HG03342 (cell line): Measurements from ENCODE around the gene CARD11.

Source experiments
- ATAC-seq: cut with Tn5 transposase; IDR thresholded peaks from one replicate; pipeline ENCODE4 v1.9.1; 2021; ENCODE audit warnings: mild to moderate bottlenecking, moderate library complexity; ENCODE audit not compliant: unreplicated experiment

The CARD11 gene

DNA sequence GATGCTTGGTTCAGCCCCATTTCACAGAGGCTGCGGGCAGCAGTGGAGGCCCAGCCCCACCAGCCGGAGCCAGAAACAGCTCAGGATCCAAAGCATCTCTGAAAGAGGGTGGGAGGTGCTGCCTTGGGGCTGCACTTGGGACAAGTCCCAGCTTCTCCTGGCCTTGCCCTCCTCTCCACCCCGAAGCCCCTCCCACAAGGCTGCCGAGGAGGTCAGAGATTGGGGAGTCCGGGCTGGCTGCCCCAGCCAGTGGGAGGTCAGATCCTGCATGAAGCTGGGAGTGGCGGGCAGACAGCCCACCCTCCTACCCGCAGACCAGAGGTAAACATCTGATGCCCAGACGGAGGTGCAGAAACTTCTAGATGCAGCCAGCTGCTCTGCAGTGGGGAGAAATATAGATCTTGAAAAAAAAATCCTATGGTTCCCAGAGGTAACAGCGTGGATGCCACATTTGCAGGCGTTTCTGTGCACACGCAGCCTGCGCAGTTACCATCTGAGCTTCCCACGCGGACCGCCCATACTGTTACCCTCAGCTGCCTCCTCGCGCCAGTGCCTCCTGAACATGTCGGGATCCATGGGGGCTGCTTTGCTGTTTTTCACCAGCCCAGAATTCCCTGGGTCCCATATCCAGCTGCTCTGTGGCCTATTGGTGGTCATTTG lies 162.7 kb downstream of the CARD11 start:
- ATAC-seq, result no peak

DNA sequence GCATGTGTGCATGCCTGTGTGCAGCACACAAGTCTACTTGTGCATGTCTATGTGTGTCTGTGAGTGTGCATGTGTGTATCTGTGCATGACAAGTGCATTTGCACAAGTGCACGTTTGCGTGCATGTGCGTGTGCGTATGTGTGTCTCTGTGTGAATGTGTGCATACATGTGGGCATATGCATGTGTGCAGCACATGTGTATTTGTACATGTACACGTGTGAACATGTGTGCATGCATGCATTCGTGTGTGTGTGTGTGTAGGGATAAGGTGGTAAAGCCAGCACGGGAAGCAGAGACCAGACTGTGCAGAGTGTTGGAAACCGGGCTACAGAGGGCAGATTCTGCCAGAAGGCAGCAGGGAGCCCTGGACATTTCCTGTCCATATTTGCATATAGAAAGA lies 163.6 kb downstream of the CARD11 start:
- no peak for ATAC-seq

DNA sequence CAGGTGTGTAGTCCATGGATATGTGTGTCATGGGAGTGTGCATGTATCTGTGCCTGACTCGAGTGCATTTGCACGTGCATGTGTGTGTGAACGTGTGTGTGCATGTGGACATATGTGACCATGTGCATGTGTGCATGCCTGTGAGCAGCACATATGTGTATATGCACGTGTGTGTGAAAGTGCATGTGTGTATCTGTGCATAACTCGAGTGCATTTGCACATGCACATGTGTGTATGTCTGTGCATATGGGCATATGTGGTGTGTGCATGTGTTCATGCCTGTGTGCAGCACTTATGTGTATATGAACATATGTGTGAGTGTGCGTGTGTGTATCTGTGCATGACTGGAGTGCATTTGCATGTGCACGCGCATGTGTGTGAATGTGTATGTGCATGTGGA lies 164.3 kb downstream of the CARD11 start:
- ATAC-seq, result no peak

DNA sequence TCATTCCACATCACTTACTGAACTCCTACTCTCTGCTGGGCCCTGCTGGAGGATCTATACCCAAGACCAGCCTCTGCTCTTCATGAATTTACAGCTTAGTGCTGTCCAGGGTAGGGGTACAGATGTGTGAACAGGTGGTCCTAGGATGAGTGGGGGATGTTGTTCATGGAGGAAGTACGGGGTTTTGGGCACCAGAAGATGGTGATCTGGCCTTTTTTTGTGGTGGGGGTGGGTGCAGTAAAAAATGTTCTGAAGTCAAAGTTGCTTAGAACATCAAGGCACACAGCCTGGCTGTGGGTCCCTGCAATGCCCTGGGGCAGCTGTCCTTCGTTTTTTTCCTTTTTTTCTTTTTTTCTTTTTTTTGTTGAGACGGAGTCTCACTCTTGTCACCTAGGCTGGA lies 165.4 kb downstream of the CARD11 start:
- no peak for ATAC-seq

GRCh38 chr7:2876031-2876731 lies 167.5 kb downstream of the CARD11 start:
- ATAC-seq, result no peak

DNA sequence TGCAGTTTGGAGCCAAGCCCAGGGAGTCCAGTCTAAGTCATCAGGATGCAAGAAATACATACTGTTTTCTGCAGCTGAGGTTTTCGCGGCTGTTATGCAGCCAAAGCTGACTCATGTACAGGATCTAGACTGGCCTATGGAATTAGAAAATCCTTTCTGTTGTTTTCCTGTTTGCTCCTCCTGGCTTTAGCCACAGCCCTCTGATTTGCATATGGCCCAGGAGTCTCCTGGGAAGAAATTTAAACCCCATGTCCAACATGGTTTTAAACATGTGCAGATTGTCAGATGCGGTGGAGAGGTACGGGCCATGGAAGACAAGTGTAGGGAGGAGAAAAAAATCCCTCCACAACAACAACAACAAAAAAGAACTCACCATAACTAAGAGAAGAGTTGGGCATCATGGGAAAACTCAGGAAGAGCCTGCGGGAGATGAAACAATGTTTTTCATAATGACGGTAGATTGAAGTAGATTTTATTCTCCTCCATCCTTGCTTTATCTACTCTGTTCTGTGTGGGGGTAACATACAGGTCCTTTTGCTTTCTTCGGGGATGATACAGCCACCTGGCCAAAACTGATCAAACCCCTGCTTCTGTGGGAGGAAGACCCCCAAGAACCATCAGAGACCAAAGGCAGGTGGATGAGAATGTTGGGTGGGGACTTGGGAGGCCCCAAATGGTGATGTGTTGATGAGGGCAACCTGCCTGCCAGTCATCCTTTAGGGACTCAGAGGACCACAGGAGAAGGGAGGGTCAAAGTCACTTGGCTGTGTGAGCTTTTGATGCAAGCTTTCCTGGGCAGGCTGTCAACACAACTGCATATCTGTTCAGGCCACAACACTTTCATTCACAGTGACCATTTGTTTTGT lies 169.7 kb downstream of the CARD11 start:
- ATAC-seq, result no peak

- no peak for ATAC-seq
These were observed 170.5 kb downstream of the CARD11 start for GRCh38 chr7:2873146-2873545.

DNA sequence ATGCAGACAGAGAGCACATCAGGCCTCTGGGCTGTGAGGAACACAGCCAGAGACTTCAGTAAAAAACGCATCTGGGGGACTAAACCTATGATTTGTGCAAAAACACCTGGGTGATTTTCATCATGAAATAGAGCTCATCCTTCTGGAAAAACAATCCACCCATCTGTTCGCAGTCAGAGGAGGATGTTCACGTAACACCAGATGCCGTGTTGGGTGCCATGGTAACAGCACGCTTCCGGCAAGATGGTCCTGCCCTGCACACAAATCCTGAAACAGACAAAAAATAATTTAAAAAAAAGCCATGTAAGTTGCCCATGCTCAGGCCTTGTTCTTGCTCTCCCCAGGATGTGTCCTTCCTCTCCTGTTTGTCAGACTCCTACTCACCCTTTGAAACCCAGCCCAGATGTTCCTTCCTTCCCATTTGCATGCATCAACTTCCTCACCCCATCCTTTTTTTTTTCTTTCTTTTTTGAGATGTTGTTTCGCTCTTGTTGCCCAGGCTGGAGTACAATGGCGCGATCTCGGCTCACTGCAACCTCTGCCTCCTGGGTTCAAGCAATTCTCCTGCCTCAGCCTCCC lies 171.3 kb downstream of the CARD11 start:
- ATAC-seq, result no peak

DNA sequence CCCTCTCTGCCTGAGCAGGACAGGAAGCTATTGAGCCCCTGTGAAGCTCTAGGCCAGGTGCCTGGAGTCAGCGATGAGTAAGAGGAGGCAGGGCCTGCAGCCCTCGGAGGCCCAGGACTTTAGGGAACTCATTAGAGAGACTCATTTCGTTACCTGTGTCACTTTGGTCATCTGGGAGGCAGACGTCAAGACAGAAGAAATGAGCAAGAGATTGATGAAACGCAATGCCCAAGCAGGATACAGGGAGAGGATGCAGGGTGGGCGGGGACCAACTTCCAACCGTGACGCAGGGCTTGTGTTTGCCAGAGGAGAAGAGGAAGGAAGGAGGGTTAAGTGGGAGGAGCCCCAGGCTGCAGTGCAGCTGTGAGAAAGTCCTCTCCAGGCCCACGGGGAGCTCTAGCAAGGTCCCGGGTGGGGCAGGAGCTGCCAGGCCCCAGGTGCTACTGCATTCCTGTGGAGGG lies 173.2 kb downstream of the CARD11 start:
- peak; percentile 57 for ATAC-seq

- ATAC-seq, result no peak
These were observed 173.7 kb downstream of the CARD11 start for GRCh38 chr7:2869981-2870380.

DNA sequence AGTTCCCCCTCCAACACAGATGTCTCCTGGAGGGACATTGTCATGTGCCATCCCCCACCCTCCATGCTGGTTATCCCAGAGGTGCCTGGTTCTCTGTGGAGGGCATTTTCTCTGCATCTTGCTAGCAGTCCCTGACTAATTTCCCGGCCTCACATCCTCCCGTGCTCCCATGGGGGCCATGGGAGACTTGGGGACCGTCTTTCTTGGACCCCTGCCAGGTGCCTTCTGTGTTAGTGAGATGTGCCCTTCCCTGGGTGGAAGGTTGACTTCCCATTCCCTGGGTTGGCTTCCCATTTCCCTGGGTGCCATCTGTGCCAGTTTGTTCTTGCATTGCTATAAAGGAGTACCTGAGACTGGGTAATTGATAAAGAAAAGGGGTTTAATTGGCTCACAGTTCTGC lies 177.1 kb downstream of the CARD11 start:
- ATAC-seq, result no peak

DNA sequence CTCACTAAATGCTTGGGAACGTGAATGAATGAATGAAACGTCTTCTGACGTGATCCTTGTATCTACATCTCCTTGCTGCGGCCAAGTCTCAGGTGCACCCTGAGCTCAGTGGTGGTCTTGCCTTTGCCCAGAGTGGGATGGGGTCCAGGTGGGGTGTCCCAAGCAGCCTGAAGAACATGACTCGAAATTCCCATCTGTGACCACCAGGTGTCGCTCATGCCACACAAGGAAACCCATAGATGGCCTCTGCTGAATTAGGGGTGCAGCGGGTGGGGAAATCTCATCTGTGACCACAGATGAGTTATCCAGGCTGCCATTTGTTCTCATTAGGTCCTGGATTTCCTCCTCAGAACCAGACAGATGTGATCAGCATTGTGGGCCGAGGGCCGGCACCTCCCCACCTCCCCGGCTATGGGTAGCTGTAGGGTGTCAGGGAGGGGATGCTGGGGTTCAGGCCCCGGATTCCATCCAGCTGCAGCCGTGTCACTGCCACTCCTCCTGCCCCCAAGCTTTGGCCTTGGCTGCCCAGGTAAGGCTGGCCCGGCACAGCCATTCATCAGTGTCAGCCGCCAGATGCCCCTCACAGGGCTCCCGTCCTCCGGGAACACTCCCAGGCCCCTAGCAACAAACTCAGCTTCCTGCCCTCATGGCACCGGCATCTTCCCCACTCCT lies 178.5 kb downstream of the CARD11 start:
- no peak for ATAC-seq

- ATAC-seq, result no peak
These were observed 179.3 kb downstream of the CARD11 start for GRCh38 chr7:2864204-2864985.

DNA sequence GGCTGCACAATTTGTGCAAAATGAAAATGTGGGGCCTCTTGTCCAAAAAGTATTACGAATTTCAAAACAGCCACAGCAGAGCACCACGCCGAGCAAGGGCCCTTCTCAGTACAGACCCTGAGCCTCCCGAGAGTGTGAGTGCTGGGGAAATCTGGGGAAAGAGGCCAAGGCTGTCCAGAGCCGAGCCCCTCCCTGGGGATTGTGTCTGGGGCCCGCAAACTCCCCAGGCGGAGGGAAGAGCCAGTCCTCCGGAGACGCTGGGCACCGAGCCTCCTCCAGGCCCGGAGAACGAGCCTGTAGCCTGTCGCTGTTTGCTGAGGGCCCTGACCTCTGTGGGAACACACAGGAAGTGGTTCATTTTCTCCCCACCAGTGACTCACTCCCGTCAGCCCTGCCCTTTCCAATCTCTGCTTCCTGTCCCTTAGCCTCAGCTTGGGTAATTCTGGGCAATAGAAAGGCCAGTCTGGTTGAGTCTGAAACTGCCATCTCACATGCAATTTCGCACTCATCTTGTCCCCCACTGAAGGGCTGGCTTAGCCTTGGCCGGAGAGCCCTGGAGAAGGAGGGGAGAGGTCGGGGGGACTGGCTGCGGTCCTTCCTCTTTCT lies 180.1 kb downstream of the CARD11 start:
- peak; percentile 97 for ATAC-seq

DNA sequence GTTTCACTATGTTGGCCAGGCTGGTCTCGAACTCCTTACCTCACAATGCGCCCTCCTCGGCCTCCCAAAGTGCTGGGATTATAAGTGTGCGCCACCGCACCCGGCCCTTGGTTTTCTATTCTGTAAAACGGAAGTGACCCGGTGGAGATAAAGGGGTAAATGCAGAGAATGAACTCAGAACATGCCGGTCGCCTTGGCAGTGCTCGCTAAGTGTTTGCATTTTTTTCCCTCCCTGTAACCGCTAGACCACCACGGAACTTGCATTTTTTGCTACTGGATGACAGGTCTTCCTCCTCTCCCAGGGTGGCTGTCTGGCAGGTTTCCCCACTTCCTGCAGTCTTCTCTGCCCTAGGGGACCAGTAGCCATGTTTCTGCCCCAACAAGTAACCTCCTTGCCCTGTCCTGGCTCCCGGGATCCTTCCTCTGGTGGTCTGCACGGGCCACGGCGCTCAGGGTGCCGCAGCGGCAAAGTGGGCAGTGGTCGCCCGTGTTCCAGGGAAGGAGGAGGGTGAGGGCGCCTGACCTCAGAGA lies 180.8 kb downstream of the CARD11 start:
- no peak for ATAC-seq

GRCh38 chr7:2861509-2861908 lies 182.2 kb downstream of the CARD11 start:
- no peak for ATAC-seq

DNA sequence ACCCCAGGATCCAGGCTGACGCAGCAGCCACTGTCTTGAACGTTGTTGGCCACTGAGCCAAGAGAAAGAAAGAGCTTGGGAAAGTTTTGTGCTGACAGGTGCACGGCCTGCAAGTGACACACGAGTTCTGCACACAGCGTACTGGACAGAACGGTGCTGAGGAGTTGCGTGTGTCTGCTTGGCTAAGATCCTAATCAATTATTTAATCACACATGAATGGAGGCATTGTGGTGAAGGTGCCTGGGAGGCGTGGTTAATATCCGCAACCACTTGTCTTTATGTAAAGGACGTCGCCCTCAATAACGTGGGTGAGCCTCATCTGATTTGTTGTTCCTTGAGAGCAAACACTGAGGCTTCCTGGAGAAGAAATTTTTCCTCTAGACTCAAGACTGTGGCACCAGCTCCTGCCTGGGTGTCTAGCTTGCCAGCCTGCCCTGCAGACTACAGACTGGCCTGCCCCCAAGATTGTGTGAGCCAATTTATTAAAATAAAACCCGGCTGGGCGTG lies 183.0 kb downstream of the CARD11 start:
- ATAC-seq, result no peak

GRCh38 chr7:2859952-2860351 lies 183.7 kb downstream of the CARD11 start:
- no peak for ATAC-seq

DNA sequence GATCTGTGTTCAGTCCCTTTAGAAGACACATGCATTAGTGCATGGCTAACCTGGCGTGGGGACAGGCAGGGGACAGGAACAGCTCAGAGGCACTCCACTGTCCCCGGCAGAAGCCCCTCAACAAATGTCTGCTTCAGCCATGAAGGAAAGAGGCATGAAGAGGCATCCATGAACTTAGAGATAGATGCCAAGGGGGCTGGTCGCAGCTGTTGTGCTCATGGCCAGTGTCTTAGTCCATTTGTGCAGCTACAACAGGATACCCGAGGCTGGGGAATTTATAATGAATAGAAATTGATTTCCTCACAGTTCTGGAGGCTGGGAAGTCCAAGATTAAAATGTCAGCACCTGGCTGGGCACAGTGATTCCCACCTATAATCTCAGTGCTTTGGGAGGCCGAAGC lies 185.0 kb downstream of the CARD11 start:
- ATAC-seq, result no peak
